Activated T-helper 1 cell treated with anti-CD3 and anti-CD28 coated beads, Interleukin-12 subunit alpha, Interleukin-12 subunit beta, Interleukin-2, Interleukin-4 antibody, amounts not matched to agents 30 ng/mL and 10 ng/mL and 1 ng/mL, durations not matched to agents 14 hours and 24 hours and 36 hours (primary cell): ENCODE data around the gene ERFE. TPM values are rescaled to one million over a fixed set of nuclear protein-coding genes. Genes with fewer than 3 reads are reported as not detected.

Experiments
- DNase-seq: peaks from one replicate; pipeline ENCODE4 v3.0.0; 2021; ENCODE audit warnings: low spot score
- H3K27ac Mint-ChIP-seq: one replicate; pipeline ENCODE4 v1.8.0; 2021; ENCODE audit warnings: mild to moderate bottlenecking, mixed read lengths
- H3K27me3 Mint-ChIP-seq: one replicate; pipeline ENCODE4 v1.8.0; 2022; ENCODE audit warnings: mild to moderate bottlenecking, moderate library complexity, mixed read lengths; ENCODE audit not compliant: insufficient read depth
- H3K36me3 Mint-ChIP-seq: one replicate; pipeline ENCODE4 v1.8.0; 2021; ENCODE audit warnings: low read depth, mixed read lengths
- H3K4me1 Mint-ChIP-seq: one replicate; pipeline ENCODE4 v1.8.0; 2021; ENCODE audit warnings: low read depth, mixed read lengths
- H3K4me3 Mint-ChIP-seq: one replicate; pipeline ENCODE4 v1.8.0; 2021; ENCODE audit warnings: mild to moderate bottlenecking, moderate library complexity, mixed read lengths
- H3K9me3 Mint-ChIP-seq: one replicate; pipeline ENCODE4 v1.8.0; 2021; ENCODE audit warnings: mixed read lengths
- intact Hi-C: fragments of 100-400 bp; cut with micrococcal nuclease; formaldehyde crosslinking; loops from one replicate; pipeline ENCODE4 v1.15.1; 2024
- total RNA-seq: library from RNA; stranded (reverse); gene quantifications from 2 replicates; pipeline ENCODE4 v1.2.3, GENCODE V29; 2022

The ERFE gene
- total RNA-seq, 1 donor from 2014 or later, result not detected

GRCh38 chr2:238159661-238160205 lies 963 bp downstream of the ERFE start:
- peak overlapping the region; percentile 68 for H3K4me3 Mint-ChIP-seq
- no peak for DNase-seq
- peaks cover 7% of the 10 kb centered on the region for H3K4me1 Mint-ChIP-seq
- intact Hi-C loops, result loop anchor here (5.0 kb wide), 1 partner anchor 103 kb away; no protein-coding TSS in a partner anchor
- no peaks in the 10 kb centered on the region for H3K36me3 Mint-ChIP-seq
- no peaks in the 10 kb centered on the region for H3K9me3 Mint-ChIP-seq
- peaks cover 19% of the 10 kb centered on the region for H3K27me3 Mint-ChIP-seq
- no peak overlapping the region for H3K27ac Mint-ChIP-seq

GRCh38 chr2:238160206-238161129 lies 1.7 kb downstream of the ERFE start:
- Mint-ChIP-seq H3K27ac (no peak overlapping the region), H3K9me3 (no peaks in the 10 kb centered on the region), H3K27me3 (peaks cover 25% of the 10 kb centered on the region), H3K36me3 (no peaks in the 10 kb centered on the region), H3K4me1 (peaks cover 7% of the 10 kb centered on the region), H3K4me3 (peak overlapping the region; percentile 11)
- intact Hi-C loops, result no loop called here
- DNase-seq, result no peak

- Mint-ChIP-seq H3K4me3 (no peak overlapping the region), H3K27me3 (peaks cover 25% of the 10 kb centered on the region), H3K4me1 (peaks cover 7% of the 10 kb centered on the region), H3K27ac (no peak overlapping the region), H3K9me3 (no peaks in the 10 kb centered on the region), H3K36me3 (no peaks in the 10 kb centered on the region)
- DNase-seq, result no peak
- intact Hi-C loops, result no loop called here
Measured at GRCh38 chr2:238161291-238162051, 2.7 kb downstream of the ERFE start.

GRCh38 chr2:238162251-238162845 lies 3.6 kb downstream of the ERFE start:
- Mint-ChIP-seq H3K27me3 (peaks cover 22% of the 10 kb centered on the region), H3K4me3 (no peak overlapping the region), H3K36me3 (no peaks in the 10 kb centered on the region), H3K9me3 (no peaks in the 10 kb centered on the region), H3K27ac (no peak overlapping the region), H3K4me1 (peaks cover 7% of the 10 kb centered on the region)
- intact Hi-C loops, result no loop called here
- no peak for DNase-seq

- no peaks in the 10 kb centered on the region for H3K9me3 Mint-ChIP-seq
- H3K27ac Mint-ChIP-seq, result no peak overlapping the region
- H3K4me3 Mint-ChIP-seq, result no peak overlapping the region
- DNase-seq, result no peak
- peaks cover 2% of the 10 kb centered on the region for H3K36me3 Mint-ChIP-seq
- H3K4me1 Mint-ChIP-seq, result peaks cover 7% of the 10 kb centered on the region
- peaks cover 22% of the 10 kb centered on the region for H3K27me3 Mint-ChIP-seq
- intact Hi-C loops, result no loop called here
Measured at GRCh38 chr2:238162846-238163441, 4.2 kb downstream of the ERFE start.

GRCh38 chr2:238163481-238164198 lies 4.9 kb downstream of the ERFE start:
- H3K4me1 Mint-ChIP-seq, result peaks cover 7% of the 10 kb centered on the region
- intact Hi-C loops, result no loop called here
- peaks cover 4% of the 10 kb centered on the region for H3K36me3 Mint-ChIP-seq
- peaks cover 22% of the 10 kb centered on the region for H3K27me3 Mint-ChIP-seq
- H3K9me3 Mint-ChIP-seq, result no peaks in the 10 kb centered on the region
- H3K27ac Mint-ChIP-seq, result no peak overlapping the region
- no peak overlapping the region for H3K4me3 Mint-ChIP-seq
- DNase-seq, result no peak

GRCh38 chr2:238164906-238165287 lies 6.1 kb downstream of the ERFE start:
- Mint-ChIP-seq H3K9me3 (no peaks in the 10 kb centered on the region), H3K27me3 (peaks cover 15% of the 10 kb centered on the region), H3K36me3 (peaks cover 5% of the 10 kb centered on the region), H3K4me3 (no peak overlapping the region), H3K4me1 (no peaks in the 10 kb centered on the region), H3K27ac (no peak overlapping the region)
- DNase-seq, result no peak
- intact Hi-C loops, result no loop called here

GRCh38 chr2:238165288-238165921 lies 6.6 kb downstream of the ERFE start:
- Mint-ChIP-seq H3K27me3 (peaks cover 14% of the 10 kb centered on the region), H3K9me3 (no peaks in the 10 kb centered on the region), H3K27ac (no peak overlapping the region), H3K36me3 (peaks cover 8% of the 10 kb centered on the region), H3K4me3 (no peak overlapping the region), H3K4me1 (no peaks in the 10 kb centered on the region)
- intact Hi-C loops, result no loop called here
- no peak for DNase-seq

GRCh38 chr2:238166391-238167343 lies 7.9 kb downstream of the ERFE start:
- no peaks in the 10 kb centered on the region for H3K4me1 Mint-ChIP-seq
- H3K27ac Mint-ChIP-seq, result no peak overlapping the region
- no peak overlapping the region for H3K4me3 Mint-ChIP-seq
- peaks cover 11% of the 10 kb centered on the region for H3K27me3 Mint-ChIP-seq
- DNase-seq, result no peak
- H3K9me3 Mint-ChIP-seq, result no peaks in the 10 kb centered on the region
- H3K36me3 Mint-ChIP-seq, result peaks cover 13% of the 10 kb centered on the region
- intact Hi-C loops, result no loop called here

GRCh38 chr2:238167344-238167715 lies 8.6 kb downstream of the ERFE start:
- H3K27me3 Mint-ChIP-seq, result peaks cover 11% of the 10 kb centered on the region
- peak overlapping the region; percentile 23 for H3K27ac Mint-ChIP-seq
- no peak for DNase-seq
- no peak overlapping the region for H3K4me3 Mint-ChIP-seq
- H3K9me3 Mint-ChIP-seq, result no peaks in the 10 kb centered on the region
- no peaks in the 10 kb centered on the region for H3K4me1 Mint-ChIP-seq
- H3K36me3 Mint-ChIP-seq, result peaks cover 13% of the 10 kb centered on the region
- intact Hi-C loops, result no loop called here

GRCh38 chr2:238167761-238168160 lies 9.0 kb downstream of the ERFE start:
- H3K4me3 Mint-ChIP-seq, result no peak overlapping the region
- no peak for DNase-seq
- H3K9me3 Mint-ChIP-seq, result no peaks in the 10 kb centered on the region
- no peaks in the 10 kb centered on the region for H3K4me1 Mint-ChIP-seq
- H3K27me3 Mint-ChIP-seq, result peaks cover 11% of the 10 kb centered on the region
- peaks cover 15% of the 10 kb centered on the region for H3K36me3 Mint-ChIP-seq
- H3K27ac Mint-ChIP-seq, result peak overlapping the region; percentile 34
- intact Hi-C loops, result no loop called here
